ENCODE measurements around the gene CLECL1. TPM values are rescaled to one million over a fixed set of nuclear protein-coding genes. Genes with fewer than 3 reads are reported as not detected.

CLECL1 gene
- total and polyA plus RNA-seq, 2 experiments from 2014 or later = not detected

GRCh38 chr12:9729082-9729481 lies 3.8 kb downstream of the CLECL1 start:
- Mint-ChIP-seq H3K36me3 (ENCODE audit: low read depth) (no peaks in the 10 kb centered on the region), H3K4me3 (no peak overlapping the region), H3K4me1 (no peaks in the 10 kb centered on the region; the same call in 2 of the 3 replicates), H3K27ac (no peak overlapping the region), H3K9me3 (no peaks in the 10 kb centered on the region), H3K27me3 (ENCODE audit: insufficient read depth, low read depth, poor library complexity) (peaks cover 1% of the 10 kb centered on the region)
- no peaks in the 10 kb centered on the region for H3K9me2 ChIP-seq (ENCODE audit: insufficient read depth)
- no peak overlapping the region for H3K27ac ChIP-seq (ENCODE audit: low read depth)
- no peaks in the 10 kb centered on the region for H3K4me1 ChIP-seq (ENCODE audit: insufficient read depth)
- no peaks in the 10 kb centered on the region for H4K20me1 ChIP-seq (replicated peaks; ENCODE audit: insufficient read depth)
- no peaks in the 10 kb centered on the region for H3K79me2 ChIP-seq (replicated peaks; ENCODE audit: insufficient read depth)
- no peak overlapping the region for H3K4me2 ChIP-seq
- no peaks in the 10 kb centered on the region for H3K27me3 ChIP-seq (ENCODE audit: insufficient read depth)
- DNase-seq (ENCODE audit: low spot score) (no peak), ATAC-seq (no peak)
- TF ChIP-seq REST (IDR thresholded peaks at IDR 0.05; ENCODE audit: unreplicated experiment) = no peak
- no peak for TF ChIP-seq NANOG (IDR thresholded peaks at IDR 0.05; ENCODE audit: borderline replicate concordance)
- TF ChIP-seq EZH2phosphoT487 (IDR thresholded peaks at IDR 0.05; ENCODE audit: unreplicated experiment) = no peak
- TF ChIP-seq ZNF114 (CRISPR knock-in tag; IDR thresholded peaks at IDR 0.05) = no peak
- TF ChIP-seq, protein P1, sequence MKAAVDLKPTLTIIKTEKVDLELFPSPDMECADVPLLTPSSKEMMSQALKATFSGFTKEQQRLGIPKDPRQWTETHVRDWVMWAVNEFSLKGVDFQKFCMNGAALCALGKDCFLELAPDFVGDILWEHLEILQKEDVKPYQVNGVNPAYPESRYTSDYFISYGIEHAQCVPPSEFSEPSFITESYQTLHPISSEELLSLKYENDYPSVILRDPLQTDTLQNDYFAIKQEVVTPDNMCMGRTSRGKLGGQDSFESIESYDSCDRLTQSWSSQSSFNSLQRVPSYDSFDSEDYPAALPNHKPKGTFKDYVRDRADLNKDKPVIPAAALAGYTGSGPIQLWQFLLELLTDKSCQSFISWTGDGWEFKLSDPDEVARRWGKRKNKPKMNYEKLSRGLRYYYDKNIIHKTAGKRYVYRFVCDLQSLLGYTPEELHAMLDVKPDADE (IDR thresholded peaks at IDR 0.05) = no peak
- TF ChIP-seq ZNF462 (CRISPR knock-in tag; IDR thresholded peaks at IDR 0.05) = no peak
- no peak for TF ChIP-seq JUNB (IDR thresholded peaks at IDR 0.05; ENCODE audit: unreplicated experiment)
- TF ChIP-seq EZH2 (IDR thresholded peaks at IDR 0.05; ENCODE audit: low read depth, unreplicated experiment) = no peak
- TF ChIP-seq, protein P2, sequence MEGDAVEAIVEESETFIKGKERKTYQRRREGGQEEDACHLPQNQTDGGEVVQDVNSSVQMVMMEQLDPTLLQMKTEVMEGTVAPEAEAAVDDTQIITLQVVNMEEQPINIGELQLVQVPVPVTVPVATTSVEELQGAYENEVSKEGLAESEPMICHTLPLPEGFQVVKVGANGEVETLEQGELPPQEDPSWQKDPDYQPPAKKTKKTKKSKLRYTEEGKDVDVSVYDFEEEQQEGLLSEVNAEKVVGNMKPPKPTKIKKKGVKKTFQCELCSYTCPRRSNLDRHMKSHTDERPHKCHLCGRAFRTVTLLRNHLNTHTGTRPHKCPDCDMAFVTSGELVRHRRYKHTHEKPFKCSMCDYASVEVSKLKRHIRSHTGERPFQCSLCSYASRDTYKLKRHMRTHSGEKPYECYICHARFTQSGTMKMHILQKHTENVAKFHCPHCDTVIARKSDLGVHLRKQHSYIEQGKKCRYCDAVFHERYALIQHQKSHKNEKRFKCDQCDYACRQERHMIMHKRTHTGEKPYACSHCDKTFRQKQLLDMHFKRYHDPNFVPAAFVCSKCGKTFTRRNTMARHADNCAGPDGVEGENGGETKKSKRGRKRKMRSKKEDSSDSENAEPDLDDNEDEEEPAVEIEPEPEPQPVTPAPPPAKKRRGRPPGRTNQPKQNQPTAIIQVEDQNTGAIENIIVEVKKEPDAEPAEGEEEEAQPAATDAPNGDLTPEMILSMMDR (conservative IDR thresholded peaks at IDR 0.05; ENCODE audit: low read depth in 2 of 2) = no peak
- TF ChIP-seq STAT1 (IDR thresholded peaks at IDR 0.05; ENCODE audit: unreplicated experiment) = no peak
- no peak for TF ChIP-seq ZNF331 (CRISPR knock-in tag; IDR thresholded peaks at IDR 0.05; ENCODE audit: low read depth)
- H3F3A ChIP-seq (replicated peaks; ENCODE audit: low read depth) = no peaks in the 10 kb centered on the region
- no peaks in the 10 kb centered on the region for H3K36me3 ChIP-seq (ENCODE audit: insufficient read depth)
- no peak overlapping the region for H2AFZ ChIP-seq
- H3K4me3 ChIP-seq = no peak overlapping the region

Measured in GM23338 (cell line).